Measurements from ENCODE around the gene CMSS1. TPM values are rescaled to one million over a fixed set of nuclear protein-coding genes. Genes with fewer than 3 reads are reported as not detected.

CMSS1 gene
- total RNA-seq, 1 donor from 2014 or later, result 56.3 TPM

- no peak overlapping the region for H3K4me3 Mint-ChIP-seq
- H3K36me3 Mint-ChIP-seq, result no peaks in the 10 kb centered on the region
- H3K4me3 ChIP-seq, result no peak overlapping the region
- H3K27ac ChIP-seq, result no peak overlapping the region
- H4K20me1 ChIP-seq (ENCODE audit: low read depth), result no peaks in the 10 kb centered on the region
- H3K9ac ChIP-seq, result no peak overlapping the region
- H3K27me3 Mint-ChIP-seq (ENCODE audit: insufficient read depth, low read depth), result no peaks in the 10 kb centered on the region
- peak overlapping the region; percentile 10 for H3K27ac Mint-ChIP-seq
- TF ChIP-seq EZH2phosphoT487 (IDR thresholded peaks at IDR 0.05) (no peak), CTCF (IDR thresholded peaks at IDR 0.05) (no peak), EZH2 (IDR thresholded peaks at IDR 0.05) (no peak)
- H3K79me2 ChIP-seq (ENCODE audit: low read depth), result no peaks in the 10 kb centered on the region
- no peak overlapping the region for H2AFZ ChIP-seq (replicated peaks)
- no peaks in the 10 kb centered on the region for H3K36me3 ChIP-seq
- peaks cover 18% of the 10 kb centered on the region for H3K4me1 Mint-ChIP-seq
- no peak overlapping the region for H3K4me2 ChIP-seq
- H3K9me3 Mint-ChIP-seq, result no peaks in the 10 kb centered on the region
- no peaks in the 10 kb centered on the region for H3K9me3 ChIP-seq (ENCODE audit: low read depth)
- no peaks in the 10 kb centered on the region for H3K4me1 ChIP-seq
- H3F3A ChIP-seq (ENCODE audit: low read depth), result no peaks in the 10 kb centered on the region
- no peaks in the 10 kb centered on the region for H3K27me3 ChIP-seq
- DNase-seq (ENCODE audit: low spot score), result peak; percentile 22
Observed at GRCh38 chr3:100045696-100046095, 228.0 kb downstream of the CMSS1 start.

- no peaks in the 10 kb centered on the region for H3K27me3 Mint-ChIP-seq (ENCODE audit: insufficient read depth, low read depth)
- Histone ChIP-seq H3K36me3 (no peaks in the 10 kb centered on the region), H3K4me3 (no peak overlapping the region), H3K4me1 (no peaks in the 10 kb centered on the region), H4K20me1 (ENCODE audit: low read depth) (no peaks in the 10 kb centered on the region), H3K9ac (no peak overlapping the region), H3F3A (ENCODE audit: low read depth) (no peaks in the 10 kb centered on the region), H2AFZ (replicated peaks) (no peak overlapping the region), H3K27me3 (no peaks in the 10 kb centered on the region), H3K9me3 (ENCODE audit: low read depth) (no peaks in the 10 kb centered on the region), H3K79me2 (ENCODE audit: low read depth) (no peaks in the 10 kb centered on the region), H3K27ac (no peak overlapping the region), H3K4me2 (no peak overlapping the region)
- TF ChIP-seq EZH2 (IDR thresholded peaks at IDR 0.05), result no peak
- no peak for TF ChIP-seq EZH2phosphoT487 (IDR thresholded peaks at IDR 0.05)
- no peak for TF ChIP-seq CTCF (IDR thresholded peaks at IDR 0.05)
- H3K36me3 Mint-ChIP-seq, result no peaks in the 10 kb centered on the region
- DNase-seq (ENCODE audit: low spot score), result no peak
- H3K27ac Mint-ChIP-seq, result no peak overlapping the region
- H3K4me1 Mint-ChIP-seq, result peaks cover 18% of the 10 kb centered on the region
- H3K9me3 Mint-ChIP-seq, result no peaks in the 10 kb centered on the region
- no peak overlapping the region for H3K4me3 Mint-ChIP-seq
Observed at GRCh38 chr3:100046986-100047385, 229.3 kb downstream of the CMSS1 start.

GRCh38 chr3:100047455-100048141, 229.9 kb downstream of the CMSS1 start:
- no peaks in the 10 kb centered on the region for H3K27me3 Mint-ChIP-seq (ENCODE audit: insufficient read depth, low read depth)
- Histone ChIP-seq H3K4me2 (peak overlapping the region; percentile 2), H3F3A (ENCODE audit: low read depth) (no peaks in the 10 kb centered on the region), H3K4me3 (no peak overlapping the region), H3K9me3 (ENCODE audit: low read depth) (no peaks in the 10 kb centered on the region), H3K79me2 (ENCODE audit: low read depth) (no peaks in the 10 kb centered on the region), H3K4me1 (no peaks in the 10 kb centered on the region), H3K27ac (no peak overlapping the region), H3K36me3 (no peaks in the 10 kb centered on the region), H2AFZ (replicated peaks) (no peak overlapping the region), H3K9ac (no peak overlapping the region), H3K27me3 (no peaks in the 10 kb centered on the region), H4K20me1 (ENCODE audit: low read depth) (no peaks in the 10 kb centered on the region)
- TF ChIP-seq EZH2phosphoT487 (IDR thresholded peaks at IDR 0.05), result no peak
- TF ChIP-seq EZH2 (IDR thresholded peaks at IDR 0.05), result no peak
- no peak for TF ChIP-seq CTCF (IDR thresholded peaks at IDR 0.05)
- H3K27ac Mint-ChIP-seq, result peak overlapping the region; percentile 10
- H3K36me3 Mint-ChIP-seq, result no peaks in the 10 kb centered on the region
- no peaks in the 10 kb centered on the region for H3K9me3 Mint-ChIP-seq
- peaks cover 18% of the 10 kb centered on the region for H3K4me1 Mint-ChIP-seq
- no peak overlapping the region for H3K4me3 Mint-ChIP-seq
- peak; percentile 9 for DNase-seq (ENCODE audit: low spot score)

Measured in neural progenitor cell (in vitro differentiated cells).